AG04450 (cell line): Measurements from ENCODE around the gene UVSSA. TPM values are rescaled to one million over a fixed set of nuclear protein-coding genes. Genes with fewer than 3 reads are reported as not detected.

Source experiments
- CTCF ChIA-PET: fragments of 300-600, 350-600 bp; formaldehyde crosslinking; extraction: SDS; loops from one replicate; lab custom pipeline; 2022; ENCODE audit warnings: antibody characterized with exemption, inconsistent platforms; lab: Charles Lee
- POLR2A ChIA-PET: fragments of 350-600 bp; formaldehyde crosslinking; extraction: SDS; loops from one replicate; lab custom pipeline; 2021; ENCODE audit warnings: antibody characterized with exemption, inconsistent platforms; lab: Yijun Ruan, JAX
- DNase-seq: peaks from one replicate; pipeline ENCODE4 v3.0.0-alpha.2; 2011; ENCODE audit warnings: low read depth, low spot score
- H3K27ac ChIP-seq: one replicate; pipeline ENCODE4 v1.5.1; 2012; ENCODE audit warnings: low read depth, low read length, control low read depth
- H3K27me3 ChIP-seq: one replicate; pipeline ENCODE4 v1.6.0; 2012; ENCODE audit warnings: low read length; ENCODE audit not compliant: control insufficient read depth, insufficient read depth
- H3K4me3 ChIP-seq: 2 replicates; pipeline ENCODE4 v1.5.1; 2011; ENCODE audit warnings: mild to moderate bottlenecking, low read depth, low read length, control low read depth
- H3K9me3 ChIP-seq: 2 replicates; pipeline ENCODE4 v1.5.1; 2012; ENCODE audit warnings: low read length; ENCODE audit not compliant: control insufficient read depth, insufficient read depth
- polyA plus RNA-seq: library from polyadenylated mRNA; depleted of rRNA; stranded (reverse); fragments of >200 nt; gene quantifications from 2 replicates; pipeline ENCODE4 v1.2.3, GENCODE V29; 2011
- TF ChIP-seq, protein P1 (sequence below): IDR thresholded peaks from 2 replicates; pipeline ENCODE4 v1.5.1; 2011; ENCODE audit warnings: low read depth, low read length, control low read depth, inconsistent platforms

The UVSSA gene
- polyA plus RNA-seq, 1 experiment = 4.9 TPM

DNA sequence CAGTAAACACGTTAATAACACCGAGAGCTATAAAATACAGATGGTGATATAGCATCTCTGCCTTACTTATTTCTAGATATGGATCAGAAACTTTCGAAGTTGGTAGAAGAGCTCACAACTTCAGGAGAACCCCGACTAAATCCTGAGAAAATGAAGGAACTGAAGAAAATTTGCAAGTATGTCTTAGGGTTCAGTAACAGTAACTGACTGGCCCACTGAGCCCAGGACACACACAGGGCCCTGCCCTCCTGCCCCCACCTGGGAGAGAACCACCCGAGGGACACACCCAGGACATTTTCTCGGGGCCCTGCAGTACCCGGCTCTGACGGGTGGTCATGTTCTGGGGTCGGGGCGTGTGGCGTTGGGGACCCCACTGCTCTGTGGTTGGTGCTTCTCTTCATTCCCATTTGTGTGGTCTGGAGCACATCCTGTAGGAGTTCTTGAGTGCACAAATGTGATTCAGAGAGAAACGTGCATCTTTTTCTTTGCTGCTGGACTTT lies 1.1 kb downstream of the UVSSA start:
- ChIA-PET CTCF (interaction anchor here (0.9 to 3.6 kb wide), 3 partner anchors 8 to 217 kb away, joined by 4 to 22 read pairs (median 8); no protein-coding TSS in a partner anchor), POLR2A (interaction anchor here (2.0 to 2.7 kb wide), 2 partner anchors 8 to 99 kb away, joined by 5 to 33 read pairs; partner anchors contain the start of gene CTBP1)
- H3K4me3 ChIP-seq = peak overlapping the region; percentile 67
- peaks cover 5% of the 10 kb centered on the region for H3K9me3 ChIP-seq
- H3K27ac ChIP-seq = peak overlapping the region; percentile 93
- DNase-seq = no peak
- no peaks in the 10 kb centered on the region for H3K27me3 ChIP-seq
- TF ChIP-seq, protein P1, sequence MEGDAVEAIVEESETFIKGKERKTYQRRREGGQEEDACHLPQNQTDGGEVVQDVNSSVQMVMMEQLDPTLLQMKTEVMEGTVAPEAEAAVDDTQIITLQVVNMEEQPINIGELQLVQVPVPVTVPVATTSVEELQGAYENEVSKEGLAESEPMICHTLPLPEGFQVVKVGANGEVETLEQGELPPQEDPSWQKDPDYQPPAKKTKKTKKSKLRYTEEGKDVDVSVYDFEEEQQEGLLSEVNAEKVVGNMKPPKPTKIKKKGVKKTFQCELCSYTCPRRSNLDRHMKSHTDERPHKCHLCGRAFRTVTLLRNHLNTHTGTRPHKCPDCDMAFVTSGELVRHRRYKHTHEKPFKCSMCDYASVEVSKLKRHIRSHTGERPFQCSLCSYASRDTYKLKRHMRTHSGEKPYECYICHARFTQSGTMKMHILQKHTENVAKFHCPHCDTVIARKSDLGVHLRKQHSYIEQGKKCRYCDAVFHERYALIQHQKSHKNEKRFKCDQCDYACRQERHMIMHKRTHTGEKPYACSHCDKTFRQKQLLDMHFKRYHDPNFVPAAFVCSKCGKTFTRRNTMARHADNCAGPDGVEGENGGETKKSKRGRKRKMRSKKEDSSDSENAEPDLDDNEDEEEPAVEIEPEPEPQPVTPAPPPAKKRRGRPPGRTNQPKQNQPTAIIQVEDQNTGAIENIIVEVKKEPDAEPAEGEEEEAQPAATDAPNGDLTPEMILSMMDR = no peak

DNA sequence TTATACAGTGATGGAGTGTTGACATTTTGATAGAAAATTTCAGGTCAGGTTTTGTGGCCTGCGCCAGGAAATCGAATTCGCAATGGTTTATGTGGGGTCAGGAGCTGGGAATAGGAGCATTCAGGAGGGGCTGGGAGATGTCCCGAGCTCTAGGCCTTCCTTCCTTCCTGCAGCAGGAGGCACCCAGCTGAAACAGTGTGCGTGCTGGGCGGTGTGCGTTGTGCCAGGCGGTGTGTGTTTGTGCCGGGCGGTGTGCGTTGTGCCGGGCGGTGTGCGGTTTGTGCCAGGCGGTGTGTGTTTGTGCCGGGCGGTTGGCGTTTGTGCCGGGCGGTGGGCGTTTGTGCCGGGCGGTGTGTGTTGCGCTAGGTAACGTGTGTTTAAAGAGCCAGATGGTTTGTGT lies 1.7 kb downstream of the UVSSA start:
- TF ChIP-seq, protein P1 = no peak
- no peak overlapping the region for H3K27ac ChIP-seq
- ChIA-PET POLR2A (no interaction called here), CTCF (interaction anchor here (0.8 kb wide), 1 partner anchor 218 kb away, joined by 3 read pairs; no protein-coding TSS in a partner anchor)
- peaks cover 3% of the 10 kb centered on the region; the same call in 1 of the 2 replicates for H3K9me3 ChIP-seq
- H3K27me3 ChIP-seq = no peaks in the 10 kb centered on the region
- H3K4me3 ChIP-seq = no peak overlapping the region
- DNase-seq = no peak

GRCh38 chr4:1349359-1350168 lies 2.6 kb downstream of the UVSSA start:
- Histone ChIP-seq H3K9me3 (peaks cover 3% of the 10 kb centered on the region; the same call in 1 of the 2 replicates), H3K27me3 (no peaks in the 10 kb centered on the region), H3K27ac (no peak overlapping the region), H3K4me3 (no peak overlapping the region)
- CTCF ChIA-PET = interaction anchor here (0.8 kb wide), 1 partner anchor 219 kb away, joined by 3 read pairs; no protein-coding TSS in a partner anchor
- POLR2A ChIA-PET = no interaction called here
- TF ChIP-seq, protein P1 = no peak
- DNase-seq = no peak

GRCh38 chr4:1350169-1350520 lies 3.1 kb downstream of the UVSSA start:
- CTCF ChIA-PET = interaction anchor here (0.6 to 1.3 kb wide), 3 partner anchors 214 to 221 kb away, joined by 3 to 16 read pairs (median 3); no protein-coding TSS in a partner anchor

More at GRCh38 chr4:1350169-1350520, 3.1 kb downstream of the UVSSA start:
- Histone ChIP-seq H3K27ac (no peak overlapping the region), H3K9me3 (peaks cover 3% of the 10 kb centered on the region; the same call in 1 of the 2 replicates), H3K4me3 (no peak overlapping the region), H3K27me3 (no peaks in the 10 kb centered on the region)
- POLR2A ChIA-PET = no interaction called here
- DNase-seq = no peak
- TF ChIP-seq, protein P1 = no peak
